SK-N-SH treated with all-trans-retinoic acid at 6 μM for 48 hours (cell line): ENCODE data around the gene TRABD.

ENCODE experiments used
- ATAC-seq: fragments of 200-7000 bp; cut with Tn5 transposase; 3 replicates; pipeline ENCODE4 v1.9.1; 2020; ENCODE audit warnings: mild to moderate bottlenecking, moderate library complexity
- BACH2 ChIP-seq: fragments of 250-450 bp; sonication (Bioruptor Pico); IDR thresholded peaks from 2 replicates; pipeline ENCODE4 v1.9.0; 2021; ENCODE audit warnings: mild to moderate bottlenecking, borderline replicate concordance
- CSDC2 ChIP-seq: fragments of 250-450 bp; sonication (Bioruptor Pico); IDR thresholded peaks from 2 replicates; pipeline ENCODE4 v1.5.0; 2020; ENCODE audit warnings: mild to moderate bottlenecking, moderate library complexity
- ESRRG ChIP-seq: fragments of 250-450 bp; sonication (Bioruptor Pico); IDR thresholded peaks from 2 replicates; pipeline ENCODE4 v1.6.1; 2021; ENCODE audit warnings: mild to moderate bottlenecking
- GLIS3 ChIP-seq: fragments of 250-450 bp; sonication (Bioruptor Pico); IDR thresholded peaks from 2 replicates; pipeline ENCODE4 v1.5.0; 2020; ENCODE audit warnings: mild to moderate bottlenecking, moderate library complexity
- ISL1 ChIP-seq: fragments of 250-450 bp; sonication (Bioruptor Pico); IDR thresholded peaks from 2 replicates; pipeline ENCODE4 v2.1.2; 2022; ENCODE audit warnings: mild to moderate bottlenecking, moderate library complexity
- OSR1 ChIP-seq: fragments of 250-450 bp; sonication (Bioruptor Pico); IDR thresholded peaks from 2 replicates; pipeline ENCODE4 v1.8.0; 2022; ENCODE audit warnings: moderate library complexity, mild to moderate bottlenecking, inconsistent platforms
- PPARA ChIP-seq: fragments of 250-450 bp; sonication (Bioruptor Pico); IDR thresholded peaks from 2 replicates; pipeline ENCODE4 v1.5.0; 2020; ENCODE audit warnings: mild to moderate bottlenecking, borderline replicate concordance
- RARB ChIP-seq: fragments of 250-450 bp; sonication (Bioruptor Pico); IDR thresholded peaks from 2 replicates; pipeline ENCODE4 v1.8.0; 2021; ENCODE audit warnings: mild to moderate bottlenecking, moderate library complexity
- SNAI2 ChIP-seq: fragments of 250-450 bp; sonication (Bioruptor Pico); IDR thresholded peaks from 2 replicates; pipeline ENCODE4 v1.5.0; 2020; ENCODE audit warnings: mild to moderate bottlenecking, moderate library complexity
- TCF4 ChIP-seq: fragments of 250-450 bp; sonication (Bioruptor Pico); IDR thresholded peaks from 2 replicates; pipeline ENCODE4 v1.8.0; 2021; ENCODE audit warnings: mild to moderate bottlenecking, moderate library complexity, borderline replicate concordance
- TOX ChIP-seq: fragments of 250-450 bp; sonication (Bioruptor Pico); IDR thresholded peaks from 2 replicates; pipeline ENCODE4 v1.8.0; 2021; ENCODE audit warnings: mild to moderate bottlenecking, moderate library complexity, borderline replicate concordance
- ZC3H10 ChIP-seq: fragments of 250-450 bp; sonication (Bioruptor Pico); IDR thresholded peaks from 2 replicates; pipeline ENCODE4 v1.5.1; 2021; ENCODE audit warnings: mild to moderate bottlenecking, moderate library complexity
- ZFP3 ChIP-seq: fragments of 250-450 bp; sonication (Bioruptor Pico); IDR thresholded peaks from 2 replicates; pipeline ENCODE4 v1.5.0; 2020; ENCODE audit warnings: mild to moderate bottlenecking, moderate library complexity
- ZFP30 ChIP-seq: fragments of 450-650 bp; formaldehyde crosslinking; IDR thresholded peaks from 2 replicates; pipeline ENCODE4 v1.5.0; 2022; ENCODE audit warnings: mild to moderate bottlenecking, moderate library complexity
- ZNF565 ChIP-seq: fragments of 450-650 bp; formaldehyde crosslinking; conservative IDR thresholded peaks from 2 replicates; pipeline ENCODE4 v1.5.0; 2020; ENCODE audit warnings: low read depth, mild to moderate bottlenecking, moderate library complexity
- ZNF70 ChIP-seq: fragments of 450-650 bp; formaldehyde crosslinking; IDR thresholded peaks from 2 replicates; pipeline ENCODE4 v1.5.0; 2020; ENCODE audit warnings: mild to moderate bottlenecking, moderate library complexity
- TF ChIP-seq, protein P1 (sequence below): fragments of 250-450 bp; sonication (Bioruptor Pico); IDR thresholded peaks from 2 replicates; pipeline ENCODE4 v1.8.0; 2021; ENCODE audit warnings: low read depth, mild to moderate bottlenecking, moderate library complexity, borderline replicate concordance
- TF ChIP-seq, protein P2 (sequence below): fragments of 250-450 bp; sonication (Bioruptor Pico); IDR thresholded peaks from 2 replicates; pipeline ENCODE4 v1.5.1; 2021; ENCODE audit warnings: mild to moderate bottlenecking, moderate library complexity
- TF ChIP-seq, protein P3 (sequence below): fragments of 250-450 bp; sonication (Bioruptor Pico); IDR thresholded peaks from 2 replicates; pipeline ENCODE4 v1.5.1; 2020; ENCODE audit warnings: low read depth, mild to moderate bottlenecking, moderate library complexity
- TF ChIP-seq, protein P4 (sequence below): fragments of 250-450 bp; sonication (Bioruptor Pico); IDR thresholded peaks from 2 replicates; pipeline ENCODE4 v1.5.0; 2020; ENCODE audit warnings: mild to moderate bottlenecking, moderate library complexity

TRABD gene

DNA sequence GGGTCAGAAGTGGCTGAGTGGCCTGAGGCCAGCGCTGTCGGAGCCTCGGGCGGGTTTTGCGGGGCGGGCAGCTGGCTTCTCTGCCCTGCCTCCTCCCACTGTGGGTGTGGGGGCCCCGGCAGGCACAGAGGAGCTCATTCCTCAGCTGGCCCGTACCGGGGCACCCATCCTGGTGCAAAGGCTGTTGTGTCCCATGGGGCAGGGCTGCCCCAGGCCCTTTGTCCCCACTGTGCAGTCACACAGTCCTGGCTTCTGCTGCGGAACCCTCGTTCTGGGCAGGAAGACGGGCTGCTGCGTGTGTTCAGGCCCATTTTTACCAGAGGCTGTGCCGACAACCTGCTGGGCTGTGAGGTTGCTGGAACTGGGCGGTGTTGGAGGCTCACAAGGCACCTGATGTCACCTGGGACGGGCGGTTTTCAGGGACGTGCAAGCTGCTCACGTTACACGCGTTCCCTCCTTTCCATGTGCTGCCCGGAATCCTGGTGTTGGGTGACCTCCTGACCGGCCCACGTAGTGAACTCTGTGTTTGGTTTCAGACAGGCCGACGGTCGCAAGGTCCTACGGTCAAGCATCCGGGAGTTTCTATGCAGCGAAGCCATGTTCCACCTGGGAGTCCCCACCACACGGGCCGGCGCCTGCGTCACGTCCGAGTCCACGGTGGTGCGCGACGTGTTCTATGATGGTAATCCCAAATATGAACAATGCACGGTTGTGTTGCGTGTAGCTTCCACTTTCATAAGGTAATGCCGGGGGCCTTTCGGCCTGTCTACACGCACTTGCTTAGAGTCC is 20.3 kb downstream of the TRABD start:
- ATAC-seq: no peak
- TF ChIP-seq ZNF70 (CRISPR knock-in tag) (no peak), TOX (no peak), SNAI2 (no peak), GLIS3 (no peak), PPARA (CRISPR knock-in tag) (no peak), ZC3H10 (CRISPR knock-in tag) (no peak), ZNF565 (CRISPR knock-in tag) (no peak), ISL1 (CRISPR knock-in tag) (no peak), ZFP3 (CRISPR knock-in tag) (no peak), ESRRG (no peak)
- TF ChIP-seq, protein P1, sequence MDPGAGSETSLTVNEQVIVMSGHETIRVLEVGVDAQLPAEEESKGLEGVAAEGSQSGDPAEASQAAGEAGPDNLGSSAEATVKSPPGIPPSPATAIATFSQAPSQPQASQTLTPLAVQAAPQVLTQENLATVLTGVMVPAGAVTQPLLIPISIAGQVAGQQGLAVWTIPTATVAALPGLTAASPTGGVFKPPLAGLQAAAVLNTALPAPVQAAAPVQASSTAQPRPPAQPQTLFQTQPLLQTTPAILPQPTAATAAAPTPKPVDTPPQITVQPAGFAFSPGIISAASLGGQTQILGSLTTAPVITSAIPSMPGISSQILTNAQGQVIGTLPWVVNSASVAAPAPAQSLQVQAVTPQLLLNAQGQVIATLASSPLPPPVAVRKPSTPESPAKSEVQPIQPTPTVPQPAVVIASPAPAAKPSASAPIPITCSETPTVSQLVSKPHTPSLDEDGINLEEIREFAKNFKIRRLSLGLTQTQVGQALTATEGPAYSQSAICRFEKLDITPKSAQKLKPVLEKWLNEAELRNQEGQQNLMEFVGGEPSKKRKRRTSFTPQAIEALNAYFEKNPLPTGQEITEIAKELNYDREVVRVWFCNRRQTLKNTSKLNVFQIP (CRISPR knock-in tag): no peak
- TF ChIP-seq, protein P2, sequence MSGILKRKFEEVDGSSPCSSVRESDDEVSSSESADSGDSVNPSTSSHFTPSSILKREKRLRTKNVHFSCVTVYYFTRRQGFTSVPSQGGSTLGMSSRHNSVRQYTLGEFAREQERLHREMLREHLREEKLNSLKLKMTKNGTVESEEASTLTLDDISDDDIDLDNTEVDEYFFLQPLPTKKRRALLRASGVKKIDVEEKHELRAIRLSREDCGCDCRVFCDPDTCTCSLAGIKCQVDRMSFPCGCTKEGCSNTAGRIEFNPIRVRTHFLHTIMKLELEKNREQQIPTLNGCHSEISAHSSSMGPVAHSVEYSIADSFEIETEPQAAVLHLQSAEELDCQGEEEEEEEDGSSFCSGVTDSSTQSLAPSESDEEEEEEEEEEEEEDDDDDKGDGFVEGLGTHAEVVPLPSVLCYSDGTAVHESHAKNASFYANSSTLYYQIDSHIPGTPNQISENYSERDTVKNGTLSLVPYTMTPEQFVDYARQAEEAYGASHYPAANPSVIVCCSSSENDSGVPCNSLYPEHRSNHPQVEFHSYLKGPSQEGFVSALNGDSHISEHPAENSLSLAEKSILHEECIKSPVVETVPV: no peak
- TF ChIP-seq, protein P3, sequence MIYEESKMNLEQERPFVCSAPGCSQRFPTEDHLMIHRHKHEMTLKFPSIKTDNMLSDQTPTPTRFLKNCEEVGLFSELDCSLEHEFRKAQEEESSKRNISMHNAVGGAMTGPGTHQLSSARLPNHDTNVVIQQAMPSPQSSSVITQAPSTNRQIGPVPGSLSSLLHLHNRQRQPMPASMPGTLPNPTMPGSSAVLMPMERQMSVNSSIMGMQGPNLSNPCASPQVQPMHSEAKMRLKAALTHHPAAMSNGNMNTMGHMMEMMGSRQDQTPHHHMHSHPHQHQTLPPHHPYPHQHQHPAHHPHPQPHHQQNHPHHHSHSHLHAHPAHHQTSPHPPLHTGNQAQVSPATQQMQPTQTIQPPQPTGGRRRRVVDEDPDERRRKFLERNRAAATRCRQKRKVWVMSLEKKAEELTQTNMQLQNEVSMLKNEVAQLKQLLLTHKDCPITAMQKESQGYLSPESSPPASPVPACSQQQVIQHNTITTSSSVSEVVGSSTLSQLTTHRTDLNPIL (CRISPR knock-in tag): no peak
- TF ChIP-seq, protein P4, sequence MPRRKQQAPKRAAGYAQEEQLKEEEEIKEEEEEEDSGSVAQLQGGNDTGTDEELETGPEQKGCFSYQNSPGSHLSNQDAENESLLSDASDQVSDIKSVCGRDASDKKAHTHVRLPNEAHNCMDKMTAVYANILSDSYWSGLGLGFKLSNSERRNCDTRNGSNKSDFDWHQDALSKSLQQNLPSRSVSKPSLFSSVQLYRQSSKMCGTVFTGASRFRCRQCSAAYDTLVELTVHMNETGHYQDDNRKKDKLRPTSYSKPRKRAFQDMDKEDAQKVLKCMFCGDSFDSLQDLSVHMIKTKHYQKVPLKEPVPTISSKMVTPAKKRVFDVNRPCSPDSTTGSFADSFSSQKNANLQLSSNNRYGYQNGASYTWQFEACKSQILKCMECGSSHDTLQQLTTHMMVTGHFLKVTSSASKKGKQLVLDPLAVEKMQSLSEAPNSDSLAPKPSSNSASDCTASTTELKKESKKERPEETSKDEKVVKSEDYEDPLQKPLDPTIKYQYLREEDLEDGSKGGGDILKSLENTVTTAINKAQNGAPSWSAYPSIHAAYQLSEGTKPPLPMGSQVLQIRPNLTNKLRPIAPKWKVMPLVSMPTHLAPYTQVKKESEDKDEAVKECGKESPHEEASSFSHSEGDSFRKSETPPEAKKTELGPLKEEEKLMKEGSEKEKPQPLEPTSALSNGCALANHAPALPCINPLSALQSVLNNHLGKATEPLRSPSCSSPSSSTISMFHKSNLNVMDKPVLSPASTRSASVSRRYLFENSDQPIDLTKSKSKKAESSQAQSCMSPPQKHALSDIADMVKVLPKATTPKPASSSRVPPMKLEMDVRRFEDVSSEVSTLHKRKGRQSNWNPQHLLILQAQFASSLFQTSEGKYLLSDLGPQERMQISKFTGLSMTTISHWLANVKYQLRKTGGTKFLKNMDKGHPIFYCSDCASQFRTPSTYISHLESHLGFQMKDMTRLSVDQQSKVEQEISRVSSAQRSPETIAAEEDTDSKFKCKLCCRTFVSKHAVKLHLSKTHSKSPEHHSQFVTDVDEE (CRISPR knock-in tag): no peak

DNA sequence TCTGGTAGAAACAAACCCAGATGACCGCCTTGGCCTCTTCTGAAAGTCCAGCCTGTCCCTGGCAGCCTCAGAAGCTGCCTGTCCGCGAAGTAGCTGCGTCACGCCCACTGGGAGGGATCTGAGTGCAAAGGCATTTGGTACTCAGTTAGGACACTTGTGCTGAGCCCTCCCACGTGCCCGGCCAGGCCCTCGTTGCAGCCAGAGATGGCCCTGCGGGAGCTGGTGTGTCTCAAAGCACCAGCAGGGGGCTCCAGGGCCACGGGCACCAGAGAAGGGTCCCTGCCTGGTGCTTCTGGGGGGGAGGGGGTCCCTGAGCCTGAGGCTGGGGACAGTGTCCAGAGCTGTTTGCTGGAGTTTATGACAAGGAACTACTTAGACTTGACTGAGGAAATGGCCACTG is 20.9 kb downstream of the TRABD start:
- peak; percentile 41 for ATAC-seq
- no peak for TF ChIP-seq OSR1 (CRISPR knock-in tag)
- TF ChIP-seq ZFP3 (CRISPR knock-in tag): no peak
- no peak for TF ChIP-seq ZC3H10 (CRISPR knock-in tag)
- TF ChIP-seq, protein P4 (CRISPR knock-in tag): no peak
- no peak for TF ChIP-seq CSDC2 (CRISPR knock-in tag)
- no peak for TF ChIP-seq GLIS3
- TF ChIP-seq BACH2: no peak
- TF ChIP-seq RARB: no peak
- no peak for TF ChIP-seq TOX
- TF ChIP-seq, protein P1 (CRISPR knock-in tag): no peak
- TF ChIP-seq PPARA (CRISPR knock-in tag): no peak
- TF ChIP-seq ZNF565 (CRISPR knock-in tag): no peak
- no peak for TF ChIP-seq ISL1 (CRISPR knock-in tag)
- no peak for TF ChIP-seq ESRRG
- no peak for TF ChIP-seq ZNF70 (CRISPR knock-in tag)
- no peak for TF ChIP-seq TCF4
- TF ChIP-seq ZFP30 (CRISPR knock-in tag): no peak
- TF ChIP-seq, all 23 proteins: peak for 0
